ENCODE measurements around the gene ARMH4.

Gene ARMH4
- 0 to 0.24 (median 0.08) reads per million in 4 donors for total RNA-seq

- DNase-seq, result peak; percentile 25 to 74 (median 37)
These were observed at the start of gene ARMH4 for GRCh38 chr14:58152014-58152857. TSS of gene ARMH4 (minus strand) at chr14:58152213. CDS start at chr14:58139358, 12,855 bp downstream.

- no peak for DNase-seq
These were observed 48.8 kb upstream of the ARMH4 start for GRCh38 chr14:58200846-58201245.

- DNase-seq, result no peak
These were observed 48.4 kb upstream of the ARMH4 start for GRCh38 chr14:58200480-58200841.

- peak; percentile 63 to 86 (median 76) for DNase-seq
These were observed 47.9 kb upstream of the ARMH4 start, which contains the start of gene ACTR10 for GRCh38 chr14:58199726-58200479. TSS of gene ACTR10 (plus strand) at chr14:58200149. CDS start at chr14:58200218, 69 bp downstream.

GRCh38 chr14:58198086-58198485 is 46.1 kb upstream of the ARMH4 start:
- DNase-seq, result no peak

- DNase-seq, result no peak
These were observed 44.2 kb upstream of the ARMH4 start for GRCh38 chr14:58196198-58196597.

- DNase-seq, result no peak
These were observed 41.5 kb upstream of the ARMH4 start for GRCh38 chr14:58193542-58193941.

GRCh38 chr14:58191763-58192601 is 40.0 kb upstream of the ARMH4 start:
- no peak for DNase-seq

- no peak for DNase-seq
These were observed 37.2 kb upstream of the ARMH4 start for GRCh38 chr14:58189176-58189575.

GRCh38 chr14:58177125-58177524 is 25.1 kb upstream of the ARMH4 start:
- DNase-seq, result no peak

- DNase-seq, result peak in 1 of 5 donors; percentile 65
These were observed 19.1 kb upstream of the ARMH4 start for GRCh38 chr14:58171090-58171489.

GRCh38 chr14:58167891-58168290 is 15.9 kb upstream of the ARMH4 start:
- no peak for DNase-seq

- no peak for DNase-seq
These were observed 15.0 kb upstream of the ARMH4 start for GRCh38 chr14:58167057-58167456.

- DNase-seq, result peak; percentile 41 to 67 (median 48)
These were observed 14.3 kb upstream of the ARMH4 start for GRCh38 chr14:58166005-58166983.

- no peak for DNase-seq
These were observed 8.5 kb upstream of the ARMH4 start for GRCh38 chr14:58160561-58160960.

GRCh38 chr14:58151133-58152013 is 640 bp downstream of the ARMH4 start:
- DNase-seq, result peak in 1 of 5 donors; percentile 6

GRCh38 chr14:58150243-58150805 is 1.7 kb downstream of the ARMH4 start:
- DNase-seq, result no peak

- no peak for DNase-seq
These were observed 2.8 kb downstream of the ARMH4 start for GRCh38 chr14:58149196-58149595.

GRCh38 chr14:58146399-58146798 is 5.6 kb downstream of the ARMH4 start:
- DNase-seq, result no peak

GRCh38 chr14:58145936-58146335 is 6.1 kb downstream of the ARMH4 start:
- DNase-seq, result no peak
